Small intestine (tissue), 7 donors: ENCODE results near the gene FABP6. TPM values are rescaled to one million over a fixed set of nuclear protein-coding genes. Genes with fewer than 3 reads are reported as not detected.
A peak's percentile ranks its signal among the peaks of the same experiment; 100 is the strongest.

Experiments
- DNase-seq, 2 donors: peaks; one replicate each; pipeline versions ENCODE4 v3.0.0 to v3.0.0-alpha.2; 2013
- FAIRE-seq: peaks from 2 replicates; lab custom pipeline; 2012; peaks lifted over from hg19 to GRCh38; lab: Jason Lieb, UNC
- H3K27ac ChIP-seq, 3 donors: one replicate each; pipeline ENCODE4 v1.5.1; 2013; ENCODE audit warnings: low read length in 2 of 3, mild to moderate bottlenecking in 2 of 3, control low read depth in 1 of 3, inconsistent platforms in 1 of 3, low read depth in 1 of 3, moderate library complexity in 1 of 3
- H3K27me3 ChIP-seq, 3 donors: one replicate each; pipeline ENCODE4 v1.6.1; 2013; ENCODE audit warnings: low read length in 3 of 3, inconsistent platforms in 1 of 3; ENCODE audit not compliant: control insufficient read depth in 3 of 3, insufficient read depth in 3 of 3
- H3K36me3 ChIP-seq, 3 donors: one replicate each; pipeline ENCODE4 v1.6.1; 2013; ENCODE audit warnings: low read length in 3 of 3, inconsistent platforms in 1 of 3, low read depth in 1 of 3, mild to moderate bottlenecking in 1 of 3, moderate library complexity in 1 of 3; ENCODE audit not compliant: control insufficient read depth in 3 of 3, insufficient read depth in 2 of 3
- H3K4me1 ChIP-seq, 3 donors: one replicate each; pipeline ENCODE4 v1.6.1; 2013; ENCODE audit warnings: low read length in 2 of 3, inconsistent platforms in 1 of 3, low read depth in 1 of 3, mild to moderate bottlenecking in 1 of 3, moderate library complexity in 1 of 3; ENCODE audit not compliant: control insufficient read depth in 3 of 3, insufficient read depth in 2 of 3
- H3K4me3 ChIP-seq, 3 donors: one replicate each; pipeline ENCODE4 v1.5.1; 2013; ENCODE audit warnings: low read length in 3 of 3, control low read depth in 1 of 3, inconsistent platforms in 1 of 3, low read depth in 1 of 3, mild to moderate bottlenecking in 1 of 3, moderate library complexity in 1 of 3
- H3K9me3 ChIP-seq, 2 donors: one replicate each; pipeline ENCODE4 v1.6.1; 2013; ENCODE audit warnings: low read depth in 1 of 2, low read length in 1 of 2; ENCODE audit not compliant: control insufficient read depth in 2 of 2, insufficient read depth in 1 of 2
- WGBS, 3 donors: extraction: QIAGEN DNeasy Blood & Tissue Kit; methylation state at CpG; one replicate each; pipeline ENCODE4 v1.1.7; 2013; 5-methylcytosine and 5-hydroxymethylcytosine counted together
- polyA plus RNA-seq, 4 donors: library from polyadenylated mRNA; stranded (reverse) in 3 of 4; unstranded in 1 of 4; fragments of 200-250 nt in 3 of 4; fragments of 120-200 nt in 1 of 4; gene quantifications; one replicate each; pipeline versions ENCODE4 v1.2.1 to v1.2.3, GENCODE V29; 2013
- donor health status: healthy with polysubstance abuse.
- donor health status: control.
- donor health status: control.
- donor health status: Bipolar disorder and iron deficiency.
- donor health status: healthy.

FABP6 gene
- polyA plus RNA-seq, 4 donors = 1.5 to 201 TPM; not detected in 2

- Histone ChIP-seq H3K4me1 (peaks cover 3 to 29% (median 7%) of the 10 kb centered on the region in 3 donors), H3K27me3 (no peaks in the 10 kb centered on the region), H3K4me3 (no peak overlapping the region), H3K9me3 (no peaks in the 10 kb centered on the region), H3K36me3 (peaks cover 0 to 49% (median 0%) of the 10 kb centered on the region in 3 donors), H3K27ac (peak overlapping the region in 1 of 3 donors; percentile 29)
- no peak for FAIRE-seq
- peak; percentile 82 to 85 for DNase-seq
- WGBS, 3 donors = 68 to 82% (median 76%) methylated on average over 26 of the region's 26 CpGs
Observed at GRCh38 chr5:160280384-160281095, 51.2 kb downstream of the FABP6 start.

GRCh38 chr5:160281275-160281674 is 52.0 kb downstream of the FABP6 start:
- Histone ChIP-seq H3K27ac (no peak overlapping the region), H3K36me3 (peaks cover 0 to 47% (median 0%) of the 10 kb centered on the region in 3 donors), H3K4me1 (peaks cover 3 to 29% (median 7%) of the 10 kb centered on the region in 3 donors)

GRCh38 chr5:160284291-160284873 is 55.1 kb downstream of the FABP6 start:
- FAIRE-seq (no peak), DNase-seq (peak; percentile 53 to 64)
- H3K27ac ChIP-seq = no peak overlapping the region
- H3K9me3 ChIP-seq = no peaks in the 10 kb centered on the region
- peaks cover 5 to 43% (median 7%) of the 10 kb centered on the region in 3 donors for H3K4me1 ChIP-seq
- WGBS, 3 donors = 29 to 72% (median 43%) methylated on average over 4 of the region's 4 CpGs
- H3K4me3 ChIP-seq = no peak overlapping the region
- H3K27me3 ChIP-seq = no peaks in the 10 kb centered on the region
- peaks cover 0 to 26% (median 0%) of the 10 kb centered on the region in 3 donors for H3K36me3 ChIP-seq

More at GRCh38 chr5:160281275-160281674, 52.0 kb downstream of the FABP6 start:
- Histone ChIP-seq H3K4me3 (no peak overlapping the region), H3K9me3 (no peaks in the 10 kb centered on the region), H3K27me3 (no peaks in the 10 kb centered on the region)
- peak; percentile 10 for FAIRE-seq
- 20 to 72% (median 34%) methylated on average over 2 of the region's 2 CpGs for WGBS, 3 donors
- no peak for DNase-seq

GRCh38 chr5:160285316-160285715 is 56.0 kb downstream of the FABP6 start:
- Histone ChIP-seq H3K4me3 (no peak overlapping the region), H3K4me1 (peaks cover 5 to 34% (median 6%) of the 10 kb centered on the region in 3 donors), H3K27ac (no peak overlapping the region), H3K27me3 (no peaks in the 10 kb centered on the region), H3K9me3 (no peaks in the 10 kb centered on the region), H3K36me3 (peaks cover 0 to 21% (median 0%) of the 10 kb centered on the region in 3 donors)
- FAIRE-seq = no peak
- 56 to 72% (median 65%) methylated on average over 2 of the region's 2 CpGs for WGBS, 3 donors
- DNase-seq = no peak

GRCh38 chr5:160286947-160287346 is 57.6 kb downstream of the FABP6 start:
- Histone ChIP-seq H3K27ac (peak overlapping the region in 2 of 3 donors; percentile 5 to 40), H3K27me3 (no peaks in the 10 kb centered on the region), H3K4me1 (peaks cover 2 to 23% (median 5%) of the 10 kb centered on the region in 3 donors), H3K4me3 (no peak overlapping the region), H3K9me3 (no peaks in the 10 kb centered on the region), H3K36me3 (peaks cover 0 to 19% (median 0%) of the 10 kb centered on the region in 3 donors)
- DNase-seq = no peak
- 81 to 87% (median 83%) methylated on average over 6 of the region's 6 CpGs for WGBS, 3 donors
- no peak for FAIRE-seq

- no peak overlapping the region for H3K4me3 ChIP-seq
- WGBS, 3 donors = 20 to 35% (median 34%) methylated on average over 8 of the region's 8 CpGs
- FAIRE-seq = no peak
Observed at GRCh38 chr5:160287378-160288051, 58.2 kb downstream of the FABP6 start.

More at GRCh38 chr5:160287378-160288051, 58.2 kb downstream of the FABP6 start:
- peaks cover 2 to 23% (median 5%) of the 10 kb centered on the region in 3 donors for H3K4me1 ChIP-seq
- H3K27me3 ChIP-seq = no peaks in the 10 kb centered on the region
- H3K36me3 ChIP-seq = peaks cover 0 to 19% (median 0%) of the 10 kb centered on the region in 3 donors
- peak overlapping the region in 2 of 3 donors; percentile 5 to 46 for H3K27ac ChIP-seq
- H3K9me3 ChIP-seq = no peaks in the 10 kb centered on the region
- DNase-seq = peak; percentile 53 to 56

Other genes with a start within 250 kb of the FABP6 start
- 10 to 100 TPM; 42.2 to 49.2 (median 44.5) TPM for gene TTC1, start 220.4 kb upstream of the FABP6 start, polyA plus RNA-seq
- gene PWWP2A, start 110.1 kb upstream of the FABP6 start, polyA plus RNA-seq = 10 to 100 TPM in 1 of 4 donors, 1 to 10 TPM in 3; 6.8 to 30.2 (median 9.0) TPM
- 10 to 100 TPM in 1 of 4 donors, 1 to 10 TPM in 1, under 1 TPM in 2; 0.22 to 19.6 (median 1.5) TPM for gene CCNJL, start 83.1 kb downstream of the FABP6 start, polyA plus RNA-seq
- gene C1QTNF2, start 141.1 kb downstream of the FABP6 start, polyA plus RNA-seq = 1 to 10 TPM in 2 of 4 donors, under 1 TPM in 1, not detected in 1; 0.27 to 1.7 (median 1.3) TPM
- gene FAM200C, start 170.5 kb downstream of the FABP6 start, polyA plus RNA-seq = 1 to 10 TPM in 3 of 4 donors, under 1 TPM in 1; 0.27 to 4.9 (median 1.6) TPM
- gene SLU7, start 189.6 kb downstream of the FABP6 start, polyA plus RNA-seq = 10 to 100 TPM; 19.9 to 44.0 (median 37.3) TPM
- gene PTTG1, start 192.3 kb downstream of the FABP6 start, polyA plus RNA-seq = 10 to 100 TPM in 3 of 4 donors, 1 to 10 TPM in 1; 8.4 to 98.9 (median 23.1) TPM